Mammary epithelial cell (primary cell): ENCODE results near the gene ENTPD1.

Source experiments
- EZH2 ChIP-seq: IDR thresholded peaks from 2 replicates; pipeline ENCODE4 v1.6.1; 2012; ENCODE audit warnings: low read length, inconsistent platforms, borderline replicate concordance
- TF ChIP-seq, protein P1 (sequence below), 2 donors: IDR thresholded peaks in 1 of 2; conservative IDR thresholded peaks in 1 of 2; 2 replicates each; pipeline ENCODE4 v1.5.1; 2011 to 2012; ENCODE audit warnings: inconsistent platforms in 2 of 2, low read length in 2 of 2, mild to moderate bottlenecking in 2 of 2, control low read depth in 1 of 2, low read depth in 1 of 2; ENCODE audit not compliant: insufficient read depth in 1 of 2; ENCODE audit errors: extremely low read depth in 1 of 2

DNA sequence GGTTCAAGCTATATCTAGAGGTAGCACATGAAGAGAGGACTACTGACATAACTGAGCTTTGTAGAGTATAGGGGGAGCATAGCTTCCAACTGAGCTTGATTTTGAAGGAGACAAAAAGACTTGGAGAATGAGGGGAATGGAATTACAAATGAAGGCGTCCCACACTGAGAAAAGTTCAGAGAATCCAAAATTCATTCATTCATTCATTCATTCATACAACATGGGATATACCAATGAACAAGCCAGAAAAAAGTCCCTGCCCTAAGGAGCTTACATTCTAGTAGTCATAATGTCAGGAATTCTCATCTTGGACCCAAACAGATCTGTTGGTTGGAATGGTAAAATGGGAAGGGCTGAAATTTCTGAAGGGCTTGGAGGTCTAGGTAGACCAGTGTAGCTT, 62.0 kb downstream of the ENTPD1 start:
- TF ChIP-seq, protein P1, sequence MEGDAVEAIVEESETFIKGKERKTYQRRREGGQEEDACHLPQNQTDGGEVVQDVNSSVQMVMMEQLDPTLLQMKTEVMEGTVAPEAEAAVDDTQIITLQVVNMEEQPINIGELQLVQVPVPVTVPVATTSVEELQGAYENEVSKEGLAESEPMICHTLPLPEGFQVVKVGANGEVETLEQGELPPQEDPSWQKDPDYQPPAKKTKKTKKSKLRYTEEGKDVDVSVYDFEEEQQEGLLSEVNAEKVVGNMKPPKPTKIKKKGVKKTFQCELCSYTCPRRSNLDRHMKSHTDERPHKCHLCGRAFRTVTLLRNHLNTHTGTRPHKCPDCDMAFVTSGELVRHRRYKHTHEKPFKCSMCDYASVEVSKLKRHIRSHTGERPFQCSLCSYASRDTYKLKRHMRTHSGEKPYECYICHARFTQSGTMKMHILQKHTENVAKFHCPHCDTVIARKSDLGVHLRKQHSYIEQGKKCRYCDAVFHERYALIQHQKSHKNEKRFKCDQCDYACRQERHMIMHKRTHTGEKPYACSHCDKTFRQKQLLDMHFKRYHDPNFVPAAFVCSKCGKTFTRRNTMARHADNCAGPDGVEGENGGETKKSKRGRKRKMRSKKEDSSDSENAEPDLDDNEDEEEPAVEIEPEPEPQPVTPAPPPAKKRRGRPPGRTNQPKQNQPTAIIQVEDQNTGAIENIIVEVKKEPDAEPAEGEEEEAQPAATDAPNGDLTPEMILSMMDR (conservative IDR thresholded peaks at IDR 0.05 in 1 of 2, IDR thresholded peaks at IDR 0.05 in 1 of 2; ENCODE audit: extremely low read depth in 1 of 2, insufficient read depth in 1 of 2, low read depth in 1 of 2, low read length in 2 of 2) = no peak
- TF ChIP-seq EZH2 = no peak
